Measurements from ENCODE around the gene ASTN2.

DNA sequence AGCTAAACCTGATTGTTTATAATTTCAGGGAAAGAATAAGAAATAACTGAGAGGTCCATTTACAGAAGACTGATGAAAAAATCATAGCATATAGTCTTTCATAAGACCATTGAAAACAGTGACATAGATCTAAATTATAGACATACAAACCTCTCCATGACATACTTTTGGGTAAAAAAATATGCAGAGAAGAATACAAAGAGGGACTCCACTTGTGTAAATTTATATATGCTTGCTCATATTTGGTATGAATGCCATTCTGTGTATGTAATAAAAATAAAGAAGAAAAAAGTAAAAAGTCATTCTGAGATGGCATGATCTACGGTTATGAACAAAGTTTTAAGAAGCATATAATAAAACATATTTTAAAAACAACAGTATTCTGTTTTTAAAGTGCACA lies 310.7 kb downstream of the ASTN2 start:
- TF ChIP-seq CTCF (IDR thresholded peaks at IDR 0.05; ENCODE audit: low read length): no peak
- TF ChIP-seq EZH2 (IDR thresholded peaks at IDR 0.05; ENCODE audit: borderline replicate concordance, low read length): no peak

Measured in OCI-LY1 (cell line).